PC-3 (cell line): ENCODE measurements around the gene ABCC10. TPM values are rescaled to one million over a fixed set of nuclear protein-coding genes. Genes with fewer than 3 reads are reported as not detected.

Source experiments
- ATAC-seq: fragments of 200-7000 bp; cut with Tn5 transposase; 2 replicates; pipeline ENCODE4 v1.9.1; 2020; ENCODE audit warnings: mild to moderate bottlenecking, moderate library complexity
- BruUV-seq: library from RNA; stranded (reverse); fragments of 400-500 nt; replicated peaks from 2 replicates; lab custom pipeline; 2021; lab: Mats Ljungman, UMichigan
- CTCF ChIA-PET: fragments of 300-600 bp; sonication (Branson Sonifier 250); formaldehyde crosslinking; loops from one replicate; lab custom pipeline; 2022; ENCODE audit warnings: antibody characterized with exemption; lab: Charles Lee
- POLR2A ChIA-PET: fragments of 300-600 bp; sonication (Branson Sonifier 250); formaldehyde crosslinking; loops from one replicate; lab custom pipeline; 2022; ENCODE audit warnings: antibody characterized with exemption; ENCODE audit not compliant: unreplicated experiment; lab: Charles Lee
- DNase-seq: peaks from one replicate; pipeline ENCODE4 v3.0.0-alpha.2; 2015
- H2AFZ ChIP-seq: fragments of 300-600 bp; sonication (generic); 2 replicates; pipeline ENCODE4 v1.6.0; 2016; ENCODE audit warnings: antibody characterized with exemption, low read length
- H3F3A ChIP-seq: fragments of 300-600 bp; sonication (generic); one replicate; pipeline ENCODE4 v1.6.0; 2017; ENCODE audit warnings: antibody characterized with exemption, low read length, control low read depth, mild to moderate bottlenecking; ENCODE audit not compliant: unreplicated experiment
- H3K27ac ChIP-seq: fragments of 300-600 bp; sonication (generic); 2 replicates; pipeline ENCODE4 v1.5.1; 2016; ENCODE audit warnings: mild to moderate bottlenecking, low read length
- H3K27me3 ChIP-seq: fragments of 300-600 bp; sonication (generic); 2 replicates; pipeline ENCODE4 v1.6.1; 2016; ENCODE audit warnings: low read length, mixed read lengths
- H3K36me3 ChIP-seq: fragments of 300-600 bp; sonication (generic); 2 replicates; pipeline ENCODE4 v1.6.1; 2016; ENCODE audit warnings: low read depth, mixed run types, low read length, mixed read lengths
- H3K4me1 ChIP-seq: fragments of 300-600 bp; sonication (generic); 2 replicates; pipeline ENCODE4 v1.5.1; 2016; ENCODE audit warnings: low read length; ENCODE audit not compliant: insufficient read depth
- H3K4me2 ChIP-seq: fragments of 300-600 bp; sonication (generic); 2 replicates; pipeline ENCODE4 v1.6.0; 2016; ENCODE audit warnings: low read length
- H3K4me3 ChIP-seq: fragments of 300-600 bp; sonication (generic); 2 replicates; pipeline ENCODE4 v1.5.1; 2016; ENCODE audit warnings: mild to moderate bottlenecking, low read length, mixed read lengths
- H3K79me2 ChIP-seq: fragments of 300-600 bp; sonication (generic); 2 replicates; pipeline ENCODE4 v1.6.1; 2017; ENCODE audit warnings: low read length, mixed read lengths
- H3K9ac ChIP-seq: fragments of 300-600 bp; sonication (generic); 2 replicates; pipeline ENCODE4 v1.6.0; 2016; ENCODE audit warnings: mild to moderate bottlenecking, low read length
- H3K9me2 ChIP-seq: fragments of 300-600 bp; sonication (generic); replicated peaks from 2 replicates; pipeline ENCODE4 v1.6.1; 2016; ENCODE audit warnings: mixed run types, low read length, mixed read lengths
- H3K9me3 ChIP-seq: fragments of 300-600 bp; sonication (generic); 2 replicates; pipeline ENCODE4 v1.6.1; 2016; ENCODE audit warnings: low read length, mixed read lengths
- H4K20me1 ChIP-seq: fragments of 300-600 bp; sonication (generic); 2 replicates; pipeline ENCODE4 v1.6.1; 2016; ENCODE audit warnings: low read length, mixed read lengths
- EZH2 ChIP-seq: fragments of 300-600 bp; sonication (generic); IDR thresholded peaks from one replicate; pipeline ENCODE4 v1.6.1; 2017; ENCODE audit warnings: antibody characterized with exemption, mild to moderate bottlenecking, low read length; ENCODE audit not compliant: unreplicated experiment
- EZH2phosphoT487 ChIP-seq: fragments of 300-600 bp; sonication (generic); IDR thresholded peaks from 2 replicates; pipeline ENCODE4 v1.6.1; 2018; ENCODE audit warnings: mild to moderate bottlenecking, antibody characterized with exemption, low read length, borderline replicate concordance
- intact Hi-C: fragments of 100-400 bp; cut with micrococcal nuclease; formaldehyde crosslinking; loops from 2 replicates; pipeline ENCODE4 v1.9.0; 2023
- microRNA-seq: library from miRNA; unstranded; fragments of <30 nt; microRNA quantifications from one replicate; pipeline ENCODE4 v1.1.0, GENCODE V29; 2020; ENCODE audit not compliant: unreplicated experiment
- total RNA-seq: library from RNA; depleted of rRNA; stranded (reverse); fragments of >200 nt; gene quantifications from 2 replicates; pipeline ENCODE4 v1.2.3, GENCODE V29; 2014; rRNA removed
- TF ChIP-seq, protein P1 (sequence below): fragments of 300-600 bp; sonication (generic); conservative IDR thresholded peaks from 2 replicates; pipeline ENCODE4 v1.5.1; 2017; ENCODE audit warnings: antibody characterized with exemption, low read depth, mild to moderate bottlenecking, low read length

Gene ABCC10
- total RNA-seq, 1 experiment from 2014 or later: 23.1 TPM

DNA sequence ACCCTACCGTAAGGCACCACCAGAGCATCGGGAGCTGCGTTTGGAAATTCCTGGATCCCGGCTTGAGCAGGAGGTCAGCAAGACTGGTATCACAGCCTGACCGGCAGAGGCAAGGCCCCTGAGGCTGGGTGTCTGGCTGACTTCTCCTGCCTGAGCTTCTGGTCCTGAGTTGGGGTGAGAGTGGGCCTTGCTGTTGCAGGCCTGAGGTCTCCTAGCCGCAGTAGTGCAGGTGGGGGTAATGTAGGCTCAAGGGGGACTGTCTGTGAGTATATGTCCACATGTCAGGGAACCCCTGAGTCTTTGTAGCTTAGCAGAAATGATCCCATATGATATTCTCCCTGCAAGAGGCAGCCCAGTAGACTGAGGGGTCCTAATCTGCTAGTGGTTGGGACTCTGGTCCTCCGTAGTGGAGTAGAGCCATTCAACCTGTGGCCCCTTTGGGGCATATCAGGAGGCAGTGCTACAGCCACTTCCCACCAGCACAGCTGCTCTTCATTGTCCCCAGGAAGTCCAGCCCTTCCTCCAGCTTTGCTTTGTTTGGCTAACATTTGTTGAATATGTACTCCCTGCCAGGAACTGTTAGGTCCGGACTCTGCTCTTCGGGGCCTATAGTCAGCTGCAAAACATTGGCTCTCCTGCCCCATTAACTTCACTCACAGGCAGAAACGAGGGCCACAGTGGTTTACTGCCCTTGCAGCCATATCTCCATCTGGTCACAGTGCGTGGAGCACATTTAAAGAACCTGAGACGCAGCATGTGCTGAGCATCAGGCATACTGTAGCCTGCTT, 71.9 kb downstream of the ABCC10 start:
- Histone ChIP-seq H3K4me2 (no peak overlapping the region), H2AFZ (no peak overlapping the region), H3K27me3 (no peaks in the 10 kb centered on the region), H4K20me1 (0 out of 2 replicates have a peak, but pooled peaks cover 7% of the 10 kb centered on the region), H3K9ac (no peak overlapping the region), H3K79me2 (peaks cover 10% of the 10 kb centered on the region; the same call in 1 of the 2 replicates), H3K4me1 (peaks cover 4% of the 10 kb centered on the region; the same call in 1 of the 2 replicates), H3K27ac (no peak overlapping the region), H3K4me3 (no peak overlapping the region), H3K9me3 (no peaks in the 10 kb centered on the region), H3K36me3 (peaks cover 14% of the 10 kb centered on the region), H3K9me2 (no peaks in the 10 kb centered on the region), H3F3A (no peaks in the 10 kb centered on the region)
- DNase-seq (no peak), ATAC-seq (no peak)
- POLR2A ChIA-PET: no interaction called here
- TF ChIP-seq, protein P1, sequence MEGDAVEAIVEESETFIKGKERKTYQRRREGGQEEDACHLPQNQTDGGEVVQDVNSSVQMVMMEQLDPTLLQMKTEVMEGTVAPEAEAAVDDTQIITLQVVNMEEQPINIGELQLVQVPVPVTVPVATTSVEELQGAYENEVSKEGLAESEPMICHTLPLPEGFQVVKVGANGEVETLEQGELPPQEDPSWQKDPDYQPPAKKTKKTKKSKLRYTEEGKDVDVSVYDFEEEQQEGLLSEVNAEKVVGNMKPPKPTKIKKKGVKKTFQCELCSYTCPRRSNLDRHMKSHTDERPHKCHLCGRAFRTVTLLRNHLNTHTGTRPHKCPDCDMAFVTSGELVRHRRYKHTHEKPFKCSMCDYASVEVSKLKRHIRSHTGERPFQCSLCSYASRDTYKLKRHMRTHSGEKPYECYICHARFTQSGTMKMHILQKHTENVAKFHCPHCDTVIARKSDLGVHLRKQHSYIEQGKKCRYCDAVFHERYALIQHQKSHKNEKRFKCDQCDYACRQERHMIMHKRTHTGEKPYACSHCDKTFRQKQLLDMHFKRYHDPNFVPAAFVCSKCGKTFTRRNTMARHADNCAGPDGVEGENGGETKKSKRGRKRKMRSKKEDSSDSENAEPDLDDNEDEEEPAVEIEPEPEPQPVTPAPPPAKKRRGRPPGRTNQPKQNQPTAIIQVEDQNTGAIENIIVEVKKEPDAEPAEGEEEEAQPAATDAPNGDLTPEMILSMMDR: no peak
- TF ChIP-seq EZH2 (no peak), EZH2phosphoT487 (no peak)
- BruUV-seq: no TSS peak
- intact Hi-C loops: no loop called here
- CTCF ChIA-PET: no interaction called here

Small RNA genes lying within 50 kb of the gene (microRNA-seq; reads per million reads assigned to microRNA genes)
- not detected for gene MIR6780B

Other genes with a start within 250 kb of the ABCC10 start
- gene CUL9, start 245.3 kb upstream of the ABCC10 start, total RNA-seq: 30.4 and 43.8 TPM in 2 replicates
- 128 and 176 TPM in 2 replicates for gene DNPH1, start 198.1 kb upstream of the ABCC10 start, total RNA-seq
- gene TTBK1, start 184.1 kb upstream of the ABCC10 start, total RNA-seq: not detected in 2 replicates
- gene SLC22A7, start 129.3 kb upstream of the ABCC10 start, total RNA-seq: not detected in 2 replicates
- gene CRIP3, start 118.7 kb upstream of the ABCC10 start, total RNA-seq: 0.29 TPM in 2 replicates
- gene ZNF318, start 57.9 kb upstream of the ABCC10 start, total RNA-seq: 8.2 and 8.9 TPM in 2 replicates
- gene DLK2, start 28.0 kb downstream of the ABCC10 start, total RNA-seq: 1.4 and 4.4 TPM in 2 replicates
- 28.5 and 40.0 TPM in 2 replicates for gene TJAP1, start 50.0 kb downstream of the ABCC10 start, total RNA-seq
- 0.22 and 0.75 TPM in 2 replicates for gene LRRC73, start 82.8 kb downstream of the ABCC10 start, total RNA-seq
- gene YIPF3, start 89.4 kb downstream of the ABCC10 start, total RNA-seq: 89.7 and 93.9 TPM in 2 replicates
- gene POLR1C, start 89.5 kb downstream of the ABCC10 start, total RNA-seq: 61.4 and 69.7 TPM in 2 replicates
- 42.3 and 50.6 TPM in 2 replicates for gene XPO5, start 148.5 kb downstream of the ABCC10 start, total RNA-seq
- 8.2 and 12.1 TPM in 2 replicates for gene POLH, start 148.6 kb downstream of the ABCC10 start, total RNA-seq
- gene GTPBP2, start 201.7 kb downstream of the ABCC10 start, total RNA-seq: 38.1 and 47.6 TPM in 2 replicates
- 25.1 and 40.9 TPM in 2 replicates for gene MAD2L1BP, start 208.3 kb downstream of the ABCC10 start, total RNA-seq
- gene RSPH9, start 217.5 kb downstream of the ABCC10 start, total RNA-seq: not detected in 2 replicates